Measurements from ENCODE around the gene EPAS1.

Gene EPAS1

GRCh38 chr2:46409756-46410155, 112.5 kb downstream of the EPAS1 start:
- DNase-seq (ENCODE audit: low read depth in 2 of 2), result no peak

DNA sequence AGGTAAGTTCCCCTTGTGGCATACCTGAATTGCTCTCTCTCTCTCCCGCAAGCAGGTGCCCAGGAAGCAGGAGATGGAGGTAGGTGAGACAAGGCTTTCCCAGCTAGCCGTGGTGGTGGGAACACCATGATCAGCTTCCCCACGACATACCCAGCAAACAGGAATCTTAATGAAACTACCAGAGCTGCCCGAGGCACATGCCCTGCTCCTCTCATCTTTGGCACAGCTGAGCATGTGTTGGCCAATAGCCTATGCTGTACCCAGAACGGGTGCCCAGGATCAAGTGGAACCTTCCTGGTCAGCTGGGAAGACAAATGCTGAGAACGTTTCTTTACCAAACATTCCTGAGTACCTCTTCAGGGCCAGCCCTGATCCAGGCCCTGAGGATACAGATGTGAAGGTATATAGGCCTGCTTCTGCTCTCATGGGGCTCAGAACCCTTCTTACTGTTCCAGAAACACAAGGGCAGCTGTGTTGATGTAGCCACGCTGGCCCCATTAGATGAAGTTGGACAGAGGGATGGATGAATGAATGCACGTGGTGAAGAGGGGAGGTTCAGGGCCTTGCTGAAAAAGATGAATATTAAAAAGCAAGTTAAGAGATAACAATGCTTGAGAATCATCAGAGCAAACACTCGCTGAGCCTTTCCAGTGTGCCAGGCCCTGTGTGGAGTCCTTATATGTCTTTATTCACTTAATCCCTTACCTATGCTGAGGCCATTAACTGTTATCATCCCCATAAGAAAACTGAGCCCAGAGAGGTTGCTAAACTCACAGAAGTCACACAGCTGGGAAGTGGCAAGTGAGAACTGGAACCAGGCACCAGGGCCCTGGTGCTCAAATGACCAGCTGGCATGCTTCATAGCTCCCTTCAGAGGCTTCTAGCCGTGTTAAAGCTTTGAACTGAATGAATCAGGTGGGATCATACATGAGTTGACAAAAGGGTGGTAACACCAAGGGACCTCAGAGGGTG, 113.4 kb downstream of the EPAS1 start:
- DNase-seq (ENCODE audit: low read depth in 2 of 2), result no peak

GRCh38 chr2:46411245-46411641, 114.0 kb downstream of the EPAS1 start:
- no peak for DNase-seq (ENCODE audit: low read depth in 2 of 2)

GRCh38 chr2:46411985-46412384, 114.8 kb downstream of the EPAS1 start:
- DNase-seq (ENCODE audit: low read depth in 2 of 2), result no peak

GRCh38 chr2:46413111-46413510, 115.9 kb downstream of the EPAS1 start:
- DNase-seq (ENCODE audit: low read depth in 2 of 2), result no peak

GRCh38 chr2:46413631-46414030, 116.4 kb downstream of the EPAS1 start:
- DNase-seq (ENCODE audit: low read depth in 2 of 2), result no peak

GRCh38 chr2:46414701-46415100, 117.5 kb downstream of the EPAS1 start:
- DNase-seq (ENCODE audit: low read depth in 2 of 2), result no peak

DNA sequence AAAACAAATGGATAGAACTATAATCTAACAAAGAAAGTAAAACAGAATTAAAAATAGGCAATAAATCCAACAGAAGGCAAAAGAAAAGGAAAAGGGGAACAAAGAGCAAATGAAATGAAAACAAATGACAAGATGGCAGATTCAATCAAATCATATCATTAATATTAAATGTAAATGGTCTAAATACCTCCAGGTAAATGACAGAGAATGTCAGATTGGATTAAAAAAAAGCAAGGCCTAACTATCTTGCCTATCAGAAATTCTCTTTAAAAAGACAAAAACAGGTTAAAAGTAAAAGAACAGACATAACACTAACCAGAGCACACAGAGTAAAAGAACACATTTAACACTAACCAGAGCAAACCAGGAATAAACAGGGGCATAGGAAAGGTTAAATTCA, 119.1 kb downstream of the EPAS1 start:
- no peak for DNase-seq (ENCODE audit: low read depth in 2 of 2)

GRCh38 chr2:46416739-46417403, 119.7 kb downstream of the EPAS1 start:
- no peak for DNase-seq (ENCODE audit: low read depth in 2 of 2)

DNA sequence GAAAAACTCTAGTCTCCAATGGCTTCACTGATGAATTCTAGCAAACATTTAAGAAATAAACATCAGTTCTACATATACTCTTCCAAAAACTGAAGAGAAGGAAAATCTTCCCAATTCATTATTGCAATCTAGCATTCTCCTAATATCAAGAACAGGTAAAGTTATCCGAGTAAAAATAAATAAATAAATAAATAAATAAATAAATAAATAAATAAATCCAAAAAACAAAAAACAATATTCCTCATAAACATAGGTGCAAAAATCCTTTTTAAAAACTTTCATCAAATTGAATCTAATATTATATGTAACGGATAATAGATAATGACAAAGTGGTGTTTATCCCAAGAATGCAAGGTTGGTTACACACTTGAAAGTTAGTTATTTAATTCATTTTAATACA, 123.7 kb downstream of the EPAS1 start:
- no peak for DNase-seq (ENCODE audit: low read depth in 2 of 2)

GRCh38 chr2:46421361-46421760, 124.2 kb downstream of the EPAS1 start:
- no peak for DNase-seq (ENCODE audit: low read depth in 2 of 2)

- DNase-seq (ENCODE audit: low read depth in 2 of 2), result no peak
These were observed 125.6 kb downstream of the EPAS1 start for GRCh38 chr2:46422717-46423394.

DNA sequence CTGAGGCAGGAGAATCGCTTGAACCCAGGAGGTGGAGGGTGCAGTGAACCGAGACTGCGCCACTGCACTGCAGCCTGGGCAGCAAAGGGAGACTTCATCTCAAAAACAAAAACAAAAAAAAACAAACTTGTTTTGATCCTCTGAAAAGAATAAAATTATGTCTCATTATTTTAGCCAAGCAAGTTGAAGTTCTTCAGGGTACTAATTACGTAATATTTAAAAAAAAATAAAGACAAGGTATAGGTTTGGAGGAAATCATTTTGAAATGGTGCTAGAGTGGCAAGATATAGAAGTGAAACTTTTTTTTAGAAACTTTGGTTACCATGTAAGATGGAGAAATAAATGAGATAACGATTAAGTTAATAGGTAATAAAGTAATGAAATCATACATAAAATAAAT, 127.7 kb downstream of the EPAS1 start:
- no peak for DNase-seq (ENCODE audit: low read depth in 2 of 2)

- no peak for DNase-seq (ENCODE audit: low read depth in 2 of 2)
These were observed 131.8 kb downstream of the EPAS1 start for GRCh38 chr2:46428911-46429436.

DNA sequence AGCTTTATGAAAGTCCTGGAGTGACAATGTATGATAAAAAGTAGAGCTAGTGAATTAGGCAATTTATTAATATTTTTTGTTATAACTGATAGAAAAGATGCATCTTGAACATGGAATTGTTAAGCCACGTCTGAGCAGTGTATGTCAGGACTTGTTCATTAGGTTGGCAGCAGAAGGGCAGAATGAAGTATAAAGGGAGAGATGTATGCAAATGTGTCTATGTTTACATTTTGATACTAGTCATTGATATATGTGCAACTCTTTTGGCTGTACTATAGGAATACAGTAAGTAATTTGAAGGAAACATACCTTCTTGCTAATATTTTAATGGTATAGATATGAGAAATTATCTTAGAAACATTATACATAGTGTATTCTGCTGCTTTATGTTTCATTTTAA, 133.2 kb downstream of the EPAS1 start:
- DNase-seq (ENCODE audit: low read depth in 2 of 2), result no peak

DNA sequence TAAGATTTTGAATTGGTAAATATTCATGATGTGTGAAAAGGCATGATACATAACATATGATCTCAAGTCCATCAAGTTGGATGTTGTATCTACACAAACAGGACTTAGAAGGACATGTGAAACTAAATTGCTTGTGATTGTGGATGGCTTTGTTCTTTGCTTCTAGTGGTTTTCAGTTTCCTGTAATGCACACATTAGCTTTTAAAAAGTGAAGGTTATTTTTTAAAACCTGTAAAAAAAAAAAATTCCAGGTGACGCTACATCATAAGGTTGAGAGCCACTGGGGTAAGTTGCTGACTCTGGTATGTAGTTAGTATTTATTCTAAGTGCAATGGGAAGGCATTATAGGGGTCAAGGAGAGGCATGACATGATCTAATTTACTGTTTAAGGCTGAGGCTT, 133.8 kb downstream of the EPAS1 start:
- DNase-seq (ENCODE audit: low read depth in 2 of 2), result no peak

- no peak for DNase-seq (ENCODE audit: low read depth in 2 of 2)
These were observed 134.5 kb downstream of the EPAS1 start for GRCh38 chr2:46431481-46432235.

GRCh38 chr2:46434851-46435273, 137.7 kb downstream of the EPAS1 start:
- DNase-seq (ENCODE audit: low read depth in 2 of 2), result no peak

DNA sequence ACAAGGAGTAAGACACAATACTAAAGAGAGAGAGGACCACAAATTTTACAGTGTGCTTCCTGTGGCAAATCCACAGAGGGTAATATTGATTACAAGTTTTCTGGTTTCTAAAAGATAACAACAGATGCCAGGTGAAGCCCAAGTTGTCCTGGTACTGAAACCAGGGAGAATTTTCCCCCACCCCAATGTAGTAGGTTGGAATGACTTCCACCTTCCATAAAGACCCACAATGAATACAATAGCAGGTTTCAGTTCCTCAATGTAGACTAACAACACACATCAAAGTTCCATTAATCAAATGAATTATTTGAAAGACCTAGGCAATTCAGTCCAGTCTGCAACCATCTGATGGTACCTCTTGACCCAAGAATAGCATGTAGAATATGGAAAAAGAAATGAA, 138.1 kb downstream of the EPAS1 start:
- DNase-seq (ENCODE audit: low read depth in 2 of 2), result no peak

DNA sequence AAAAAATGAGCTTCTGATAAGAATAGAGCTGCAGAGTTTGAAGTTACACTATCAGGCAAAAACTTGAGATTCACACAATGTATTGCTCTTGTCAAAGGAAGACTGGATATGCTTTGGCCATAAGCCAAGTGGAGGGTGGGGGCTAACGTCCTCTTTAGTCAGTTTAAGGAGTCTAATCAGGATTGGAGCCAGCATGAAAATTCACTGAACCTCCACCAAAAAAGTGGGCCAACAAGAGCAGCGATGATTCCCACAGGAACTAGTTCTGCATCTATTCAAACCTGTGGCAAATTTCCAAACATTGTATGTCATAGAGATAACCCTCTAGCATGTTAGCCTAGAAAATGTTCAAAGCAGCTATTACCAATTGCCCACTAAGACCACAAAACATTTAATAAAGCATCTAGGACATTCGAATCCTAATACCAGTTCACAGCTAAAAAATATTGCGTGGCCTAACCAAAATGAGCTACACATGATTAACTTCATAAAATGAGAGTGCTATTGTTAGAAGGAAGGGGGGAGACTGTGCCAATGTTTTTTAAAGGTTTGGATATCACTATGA, 138.7 kb downstream of the EPAS1 start:
- DNase-seq (ENCODE audit: low read depth in 2 of 2), result no peak
